Liver (tissue), 9 donors: ENCODE results near the gene ESPN. TPM values are rescaled to one million over a fixed set of nuclear protein-coding genes. Genes with fewer than 3 reads are reported as not detected.

Experiments
- DNase-seq: peaks from one replicate; pipeline ENCODE4 v3.0.0-alpha.2; 2017; ENCODE audit warnings: low spot score
- H3K27ac ChIP-seq, 2 donors: one replicate each; pipeline ENCODE4 v1.7.0; 2013; ENCODE audit warnings: inconsistent platforms in 2 of 2, low read length in 2 of 2, control low read depth in 1 of 2, low read depth in 1 of 2, mild to moderate bottlenecking in 1 of 2
- H3K27me3 ChIP-seq, 4 donors: one replicate each; pipeline versions ENCODE4 v1.6.1 to v1.7.0; 2013; ENCODE audit warnings: low read length in 3 of 4, inconsistent platforms in 1 of 4, mild to moderate bottlenecking in 1 of 4, moderate library complexity in 1 of 4; ENCODE audit not compliant: control insufficient read depth in 4 of 4, insufficient read depth in 4 of 4
- H3K36me3 ChIP-seq, 4 donors: one replicate each; pipeline versions ENCODE4 v1.6.1 to v1.7.0; 2013; ENCODE audit warnings: low read length in 3 of 4, mild to moderate bottlenecking in 3 of 4, low read depth in 1 of 4, moderate library complexity in 1 of 4; ENCODE audit not compliant: control insufficient read depth in 4 of 4, insufficient read depth in 3 of 4
- H3K4me1 ChIP-seq, 4 donors: one replicate each; pipeline versions ENCODE4 v1.6.1 to v1.7.0; 2013; ENCODE audit warnings: low read length in 3 of 4, mild to moderate bottlenecking in 3 of 4, moderate library complexity in 1 of 4; ENCODE audit not compliant: control insufficient read depth in 4 of 4, insufficient read depth in 4 of 4
- H3K4me3 ChIP-seq, 3 donors: one replicate each; pipeline versions ENCODE4 v1.6.1 to v1.7.0; 2013; ENCODE audit warnings: low read length in 3 of 3, control low read depth in 1 of 3, low read depth in 1 of 3, mild to moderate bottlenecking in 1 of 3
- H3K9ac ChIP-seq, 2 donors: one replicate each; pipeline ENCODE4 v1.7.0; 2013; ENCODE audit warnings: low read length in 2 of 2, mild to moderate bottlenecking in 2 of 2, moderate library complexity in 2 of 2, control low read depth in 1 of 2, low read depth in 1 of 2
- H3K9me3 ChIP-seq, 4 donors: one replicate each; pipeline versions ENCODE4 v1.6.1 to v1.7.0; 2013; ENCODE audit warnings: low read length in 3 of 4; ENCODE audit not compliant: control insufficient read depth in 4 of 4
- ATF3 ChIP-seq: IDR thresholded peaks from 2 replicates; pipeline ENCODE4 v1.6.1; 2016; ENCODE audit warnings: antibody characterized with exemption
- FOXA1 ChIP-seq: IDR thresholded peaks from 2 replicates; pipeline ENCODE4 v1.6.1; 2016; ENCODE audit warnings: antibody characterized with exemption
- FOXA2 ChIP-seq: IDR thresholded peaks from 2 replicates; pipeline ENCODE4 v1.6.1; 2016; ENCODE audit warnings: antibody characterized with exemption
- HNF4G ChIP-seq: IDR thresholded peaks from 2 replicates; pipeline ENCODE4 v1.6.1; 2016; ENCODE audit warnings: antibody characterized with exemption
- JUND ChIP-seq, 2 donors: IDR thresholded peaks; 2 replicates each; pipeline ENCODE4 v1.6.1; 2016; ENCODE audit warnings: antibody characterized with exemption in 2 of 2
- MAX ChIP-seq: IDR thresholded peaks from 2 replicates; pipeline ENCODE4 v1.6.1; 2016; ENCODE audit warnings: antibody characterized with exemption
- NR2F2 ChIP-seq: IDR thresholded peaks from 2 replicates; pipeline ENCODE4 v1.6.1; 2016; ENCODE audit warnings: antibody characterized with exemption
- RAD21 ChIP-seq, 2 donors: IDR thresholded peaks; 2 replicates each; pipeline ENCODE4 v1.6.1; 2016; ENCODE audit warnings: antibody characterized with exemption in 2 of 2, mild to moderate bottlenecking in 2 of 2
- RXRA ChIP-seq, 2 donors: IDR thresholded peaks; 2 replicates each; pipeline ENCODE4 v1.6.1; 2017 to 2018; ENCODE audit warnings: antibody characterized with exemption in 2 of 2, mild to moderate bottlenecking in 1 of 2
- SP1 ChIP-seq: IDR thresholded peaks from 2 replicates; pipeline ENCODE4 v1.6.1; 2018; ENCODE audit warnings: antibody characterized with exemption, mild to moderate bottlenecking
- YY1 ChIP-seq: IDR thresholded peaks from 2 replicates; pipeline ENCODE4 v1.6.1; 2016; ENCODE audit warnings: antibody characterized with exemption, mild to moderate bottlenecking
- ZBTB33 ChIP-seq: IDR thresholded peaks from 2 replicates; pipeline ENCODE4 v1.6.1; 2016; ENCODE audit warnings: antibody characterized with exemption
- WGBS: extraction: QIAGEN DNeasy Blood & Tissue Kit; methylation state at CpG from one replicate; pipeline ENCODE4 v1.1.7; 2013; 5-methylcytosine and 5-hydroxymethylcytosine counted together
- polyA plus RNA-seq, 2 donors: library from polyadenylated mRNA; stranded (reverse) in 1 of 2; unstranded in 1 of 2; fragments of 200-250 nt in 1 of 2; fragments of >200 nt in 1 of 2; fragmentation: Nextera tagmentation in 1 of 2; extraction: Ambion mirVana in 1 of 2; gene quantifications; one replicate each; pipeline versions ENCODE4 v1.2.1 to v1.2.3, GENCODE V29; 2013 to 2015
- total RNA-seq, 2 donors: library from RNA; depleted of rRNA; stranded (reverse); fragments of >200 nt; gene quantifications; one replicate each; pipeline ENCODE4 v1.2.3, GENCODE V29; 2014
- donor health status: healthy.
- donor health status: healthy.
- donor health status: healthy.
- donor health status: healthy.
- donor health status: healthy.

ESPN gene
- total and polyA plus RNA-seq, 4 donors = 61.5 to 103 (median 68.2) TPM

- Histone ChIP-seq H3K36me3 (no peaks in the 10 kb centered on the region), H3K9ac (peak overlapping the region in 1 of 2 donors; percentile 17), H3K27ac (no peak overlapping the region), H3K4me3 (no peak overlapping the region), H3K27me3 (no peaks in the 10 kb centered on the region), H3K4me1 (peaks cover 15 to 26% (median 24%) of the 10 kb centered on the region in 4 donors), H3K9me3 (no peaks in the 10 kb centered on the region)
- DNase-seq = no peak
- WGBS = 10% methylated on average over 15 of the region's 15 CpGs
- TF ChIP-seq MAX = no peak
- TF ChIP-seq SP1 = no peak
Observed at GRCh38 chr1:6414443-6414844, 10.1 kb upstream of the ESPN start.

GRCh38 chr1:6414881-6415626 lies 9.5 kb upstream of the ESPN start:
- Histone ChIP-seq H3K27me3 (peaks cover 0 to under 1% (median 0%) of the 10 kb centered on the region in 4 donors), H3K4me1 (peaks cover 20 to 28% (median 26%) of the 10 kb centered on the region in 4 donors), H3K36me3 (no peaks in the 10 kb centered on the region), H3K4me3 (no peak overlapping the region), H3K27ac (no peak overlapping the region), H3K9ac (no peak overlapping the region), H3K9me3 (no peaks in the 10 kb centered on the region)
- no peak for TF ChIP-seq RXRA (IDR thresholded peaks at IDR 0.05)
- WGBS = 64% methylated on average over 17 of the region's 17 CpGs
- DNase-seq = no peak

- Histone ChIP-seq H3K4me1 (peaks cover 21 to 28% (median 25%) of the 10 kb centered on the region in 4 donors), H3K27me3 (peaks cover 0 to 2% (median under 1%) of the 10 kb centered on the region in 4 donors), H3K9me3 (no peaks in the 10 kb centered on the region), H3K4me3 (no peak overlapping the region), H3K36me3 (no peaks in the 10 kb centered on the region), H3K9ac (no peak overlapping the region), H3K27ac (no peak overlapping the region)
- 87% methylated on average over 8 of the region's 8 CpGs for WGBS
- TF ChIP-seq RXRA (IDR thresholded peaks at IDR 0.05) (no peak), MAX (no peak), JUND (IDR thresholded peaks at IDR 0.05) (no peak), ATF3 (no peak), ZBTB33 (no peak), RAD21 (IDR thresholded peaks at IDR 0.05) (no peak), YY1 (no peak), FOXA1 (no peak), NR2F2 (no peak), FOXA2 (no peak), HNF4G (no peak)
- no peak for DNase-seq
Observed at GRCh38 chr1:6416295-6416656, 8.3 kb upstream of the ESPN start.
